ENCODE results near the gene TUBB8B.
"Not testable (repeated sequence)": the region's sequence is repeated elsewhere in the genome, so short reads cannot be mapped to it uniquely, and the experiment has no call there.

The TUBB8B gene

GRCh38 chr18:11383-12274 lies 37.8 kb downstream of the TUBB8B start:
- not testable (repeated sequence) for DNase-seq

GRCh38 chr18:10624-11184 lies 38.7 kb downstream of the TUBB8B start:
- not testable (repeated sequence) for DNase-seq

GRCh38 chr18:9937-10336 lies 39.5 kb downstream of the TUBB8B start:
- not testable (repeated sequence) for DNase-seq

Measured in activated CD4-positive, alpha-beta T cell treated with anti-CD3 and anti-CD28 coated beads, Interleukin-2, amount 50 U/mL, for 16 hours (primary cell).